ENCODE measurements around the gene SLC24A4.

The SLC24A4 gene

GRCh38 chr14:92317511-92317910 lies 5.5 kb upstream of the SLC24A4 start:
- no peak for DNase-seq

DNA sequence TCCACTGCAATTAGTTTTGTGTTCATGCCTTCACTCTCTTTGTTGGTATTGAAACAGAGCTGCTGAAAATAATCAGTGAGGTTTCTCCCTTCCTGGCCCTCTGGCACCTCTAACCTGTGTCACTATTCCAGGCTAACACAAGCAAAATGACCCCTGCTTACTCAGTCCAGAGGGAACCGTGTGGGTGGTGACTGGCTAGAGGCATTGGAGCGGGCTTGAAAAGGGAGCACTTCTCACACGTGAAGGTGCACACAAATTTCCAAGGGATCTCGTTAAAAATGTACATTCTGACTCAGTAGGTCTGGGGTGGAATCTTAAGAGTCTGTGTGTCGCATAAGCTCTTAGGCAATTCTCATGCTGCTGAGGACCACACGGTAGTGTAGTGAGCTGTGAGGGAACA lies 1.3 kb upstream of the SLC24A4 start:
- DNase-seq, result no peak

DNA sequence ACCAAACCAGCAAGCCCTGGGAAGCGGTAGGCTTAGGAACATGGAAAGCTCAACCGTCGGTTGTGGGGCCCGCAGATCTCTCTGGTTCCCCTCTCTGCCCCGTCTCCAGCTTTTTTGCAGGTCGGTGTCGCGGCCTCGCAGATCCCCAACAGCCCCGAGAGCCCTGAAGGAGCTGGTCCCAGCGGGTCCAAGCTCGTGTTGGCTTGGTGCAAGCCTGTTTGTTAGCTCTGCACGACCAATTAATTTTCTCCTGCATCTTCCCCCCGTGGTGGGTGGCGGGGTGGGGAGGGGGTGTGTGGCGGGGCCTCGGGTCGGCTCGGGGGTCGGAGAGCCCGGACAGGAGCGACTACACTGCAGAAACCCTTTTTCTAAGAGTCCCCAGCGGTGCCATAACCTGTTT lies 449 bp upstream of the SLC24A4 start:
- no peak for DNase-seq

DNA sequence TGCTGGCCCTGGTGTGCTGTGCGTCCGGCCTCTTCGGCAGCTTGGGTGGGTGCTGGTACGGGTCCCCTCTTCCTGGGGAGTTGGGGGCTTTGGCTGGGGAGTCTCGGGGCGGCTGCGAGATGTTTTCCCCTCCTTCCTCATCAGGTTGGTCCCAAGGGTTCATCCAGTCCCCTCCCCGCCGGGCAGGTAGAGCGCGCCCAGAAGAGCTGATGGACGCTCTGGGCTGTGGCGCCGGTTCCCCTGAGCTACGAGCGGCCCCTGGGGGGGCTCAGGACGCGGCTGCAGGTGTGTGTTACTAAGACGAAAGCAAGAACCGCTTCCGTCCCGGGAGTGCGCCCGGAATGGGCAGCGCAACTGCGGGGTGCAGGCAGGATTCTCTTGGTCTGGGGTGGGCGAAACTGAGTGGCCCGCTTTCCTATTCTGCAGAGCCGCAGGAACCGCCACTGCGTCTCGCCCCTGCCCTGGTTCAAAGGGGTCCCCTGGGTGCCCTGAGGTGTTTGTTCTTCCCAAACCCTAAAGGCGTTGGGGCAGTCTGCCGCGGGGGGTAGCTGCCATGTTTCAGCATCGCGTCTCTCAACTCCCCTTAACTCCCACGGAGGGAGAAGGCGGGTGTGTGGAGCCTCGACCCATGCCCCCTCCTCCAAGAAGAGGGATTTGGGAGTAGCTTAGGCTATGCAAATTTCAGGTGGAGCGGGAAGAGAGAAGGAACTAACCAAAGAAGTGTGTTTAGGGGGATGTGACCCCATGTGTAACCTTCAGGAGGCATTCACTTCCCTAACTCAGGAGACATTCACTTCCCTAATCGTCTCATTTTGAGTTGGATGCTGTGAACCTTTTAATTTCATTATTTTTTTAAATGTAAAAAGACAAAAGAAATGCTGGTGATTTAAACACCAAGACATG lies 1.2 kb downstream of the SLC24A4 start:
- no peak for DNase-seq

DNA sequence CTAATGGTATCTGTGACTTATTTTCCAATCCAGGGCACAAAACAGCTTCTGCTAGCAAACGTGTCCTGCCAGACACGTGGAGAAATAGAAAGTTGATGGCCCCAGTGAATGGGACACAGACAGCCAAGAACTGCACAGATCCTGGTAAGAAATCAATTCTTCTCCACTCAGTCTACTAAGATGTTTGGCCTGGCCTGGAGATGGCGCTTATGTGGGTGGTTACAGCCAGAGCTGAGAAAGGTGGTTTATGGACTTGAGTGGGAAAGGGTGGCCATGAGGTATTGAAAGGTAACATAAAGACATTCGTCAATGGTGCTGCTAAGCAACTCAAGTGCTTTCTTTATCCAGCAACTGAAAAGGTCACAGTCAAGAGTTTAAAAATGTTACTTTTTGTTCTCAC lies 2.9 kb downstream of the SLC24A4 start:
- DNase-seq, result no peak

DNA sequence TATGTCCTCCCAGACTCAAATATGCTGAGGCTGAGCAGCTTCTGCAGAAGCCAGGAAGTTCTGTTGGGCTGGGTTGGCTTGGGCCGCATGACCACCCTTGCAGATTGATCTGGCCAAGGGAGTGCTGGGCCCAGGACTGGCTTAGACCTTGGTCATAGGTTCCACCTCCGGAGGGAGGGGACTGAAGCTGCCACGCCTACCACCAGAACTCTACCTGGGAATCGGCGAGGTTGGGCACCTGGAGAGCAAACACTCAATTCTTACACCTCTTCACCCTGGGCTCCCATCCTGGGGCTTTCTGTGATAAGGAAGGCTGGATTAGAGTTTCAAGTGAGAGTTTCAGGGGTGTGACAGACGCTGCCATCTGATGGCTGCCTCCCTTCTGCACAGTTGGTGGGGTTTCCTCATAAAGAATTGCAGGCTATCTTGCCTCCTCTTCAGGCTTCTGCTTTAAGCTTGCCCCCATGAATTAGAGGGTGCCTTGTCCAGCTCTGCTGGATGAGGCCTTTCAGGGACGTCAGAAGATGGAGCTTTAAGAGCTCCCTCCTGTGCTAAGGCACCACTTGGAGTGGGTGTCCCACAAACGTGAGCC lies 5.8 kb downstream of the SLC24A4 start:
- DNase-seq, result no peak

DNA sequence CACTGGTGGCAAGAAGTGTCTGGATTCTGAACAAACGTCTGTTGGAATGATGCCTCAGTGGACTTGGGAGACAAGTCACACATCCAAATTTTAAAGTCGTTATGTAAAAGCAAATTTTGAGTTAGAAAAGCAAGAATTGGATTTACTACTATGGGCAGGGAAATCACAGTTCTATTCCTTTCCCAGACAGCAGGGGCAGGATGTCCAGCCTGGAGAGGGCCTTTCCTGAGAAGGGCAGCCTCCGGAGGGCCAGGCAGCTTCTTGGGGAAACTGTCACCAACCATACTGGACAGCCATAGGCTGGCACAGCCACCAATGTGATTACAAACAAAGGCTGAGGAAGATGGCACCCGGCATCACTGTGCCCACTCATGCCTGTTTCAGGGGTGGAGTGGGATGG lies 11.1 kb downstream of the SLC24A4 start:
- no peak for DNase-seq

DNA sequence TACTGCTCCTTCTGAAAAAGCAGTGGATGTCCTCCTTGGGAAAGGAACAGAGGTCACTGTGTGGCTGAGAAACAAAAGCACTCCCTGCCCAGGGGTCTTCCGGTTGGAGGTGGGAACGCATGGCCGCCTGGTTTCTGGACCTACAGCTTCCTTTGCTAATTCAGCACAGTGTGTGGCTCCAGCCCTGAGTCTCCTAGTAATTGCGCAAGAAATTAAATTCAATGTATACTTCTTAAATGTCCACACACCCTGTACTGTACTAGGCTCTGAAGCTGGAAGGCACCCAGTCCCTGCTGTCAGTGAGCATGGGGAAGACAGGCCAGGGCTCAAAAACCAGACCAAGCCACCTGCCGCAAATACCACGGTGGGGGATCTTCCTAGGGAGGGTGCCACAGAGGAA lies 13.4 kb downstream of the SLC24A4 start:
- no peak for DNase-seq

DNA sequence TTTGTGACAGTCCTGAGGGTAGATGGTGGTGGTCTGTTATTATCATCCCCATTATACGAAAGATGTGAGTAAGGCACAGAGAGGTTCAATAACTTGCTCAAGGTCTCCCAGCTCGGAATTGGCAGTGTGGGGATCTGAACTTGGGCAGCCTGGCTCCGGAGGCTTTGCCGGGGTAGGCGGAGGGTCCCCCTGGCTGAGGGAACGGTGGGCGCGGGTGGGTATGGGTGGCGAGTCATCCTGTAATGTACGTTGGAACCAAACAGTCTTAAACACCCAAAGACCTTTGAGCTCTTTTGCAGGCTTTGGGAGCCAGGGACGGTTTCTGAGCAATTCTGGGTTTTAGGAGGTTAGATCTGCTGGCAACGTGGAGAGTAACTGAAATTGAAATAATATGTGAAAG lies 16.5 kb downstream of the SLC24A4 start:
- DNase-seq, result no peak

DNA sequence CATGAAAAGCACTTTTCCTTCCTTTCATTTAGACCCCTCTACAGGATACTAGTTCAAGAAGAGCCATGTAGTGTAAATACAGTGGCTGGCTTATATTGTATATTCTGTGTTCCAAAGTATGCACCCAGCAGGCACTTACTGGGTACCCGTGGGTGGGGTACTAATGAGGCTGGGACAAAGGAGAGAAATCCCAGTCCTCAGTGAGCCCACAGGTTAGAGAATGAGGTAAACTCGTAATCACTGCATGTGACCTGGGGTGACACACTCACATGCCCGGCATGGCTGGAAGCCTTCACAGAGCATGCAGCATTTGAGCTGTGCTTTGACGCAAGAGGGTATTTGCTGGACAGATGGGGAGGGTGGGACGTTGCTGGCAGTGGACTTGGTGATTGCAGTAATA lies 17.1 kb downstream of the SLC24A4 start:
- DNase-seq, result no peak

DNA sequence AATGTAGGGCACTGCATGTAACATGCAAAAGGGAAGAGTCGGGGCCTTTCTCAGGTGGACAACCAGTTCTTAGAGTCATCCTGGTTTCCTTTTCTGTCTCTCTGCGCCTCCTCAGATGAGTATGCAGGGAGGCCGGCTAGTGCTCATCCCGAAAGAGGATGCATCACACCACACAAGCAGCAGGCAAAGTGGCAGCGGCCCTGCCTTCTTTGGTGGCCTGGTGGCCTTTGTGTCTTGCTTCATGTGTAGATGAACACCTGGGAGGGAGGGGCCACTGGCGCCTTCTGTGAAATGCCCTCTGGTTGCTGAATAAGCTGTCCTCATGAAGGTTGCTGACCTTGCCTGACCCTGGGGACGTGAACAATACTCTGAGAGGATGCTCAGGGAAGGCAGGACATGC lies 18.0 kb downstream of the SLC24A4 start:
- no peak for DNase-seq

GRCh38 chr14:92341791-92342190 lies 18.8 kb downstream of the SLC24A4 start:
- DNase-seq, result no peak

DNA sequence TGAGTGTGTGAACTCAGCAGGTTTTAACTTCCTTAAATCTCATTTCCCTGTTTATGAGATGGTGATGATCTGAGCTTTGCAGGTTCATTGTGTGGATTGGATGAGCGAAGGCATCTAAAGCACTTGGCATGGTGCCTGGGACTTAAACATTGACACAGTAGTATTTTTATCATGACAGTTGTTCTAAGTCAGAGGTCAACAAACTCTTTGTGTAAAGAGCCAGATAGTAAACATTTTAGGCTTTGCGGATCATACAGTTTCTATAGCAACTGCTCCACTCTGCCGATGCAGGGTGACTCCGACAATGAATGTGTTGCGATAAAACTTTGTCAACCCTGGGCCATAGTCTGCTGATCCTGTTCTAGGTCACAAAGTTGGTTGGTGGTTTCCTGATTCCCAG lies 25.2 kb downstream of the SLC24A4 start:
- no peak for DNase-seq

GRCh38 chr14:92351750-92352149 lies 28.8 kb downstream of the SLC24A4 start:
- DNase-seq, result no peak

DNA sequence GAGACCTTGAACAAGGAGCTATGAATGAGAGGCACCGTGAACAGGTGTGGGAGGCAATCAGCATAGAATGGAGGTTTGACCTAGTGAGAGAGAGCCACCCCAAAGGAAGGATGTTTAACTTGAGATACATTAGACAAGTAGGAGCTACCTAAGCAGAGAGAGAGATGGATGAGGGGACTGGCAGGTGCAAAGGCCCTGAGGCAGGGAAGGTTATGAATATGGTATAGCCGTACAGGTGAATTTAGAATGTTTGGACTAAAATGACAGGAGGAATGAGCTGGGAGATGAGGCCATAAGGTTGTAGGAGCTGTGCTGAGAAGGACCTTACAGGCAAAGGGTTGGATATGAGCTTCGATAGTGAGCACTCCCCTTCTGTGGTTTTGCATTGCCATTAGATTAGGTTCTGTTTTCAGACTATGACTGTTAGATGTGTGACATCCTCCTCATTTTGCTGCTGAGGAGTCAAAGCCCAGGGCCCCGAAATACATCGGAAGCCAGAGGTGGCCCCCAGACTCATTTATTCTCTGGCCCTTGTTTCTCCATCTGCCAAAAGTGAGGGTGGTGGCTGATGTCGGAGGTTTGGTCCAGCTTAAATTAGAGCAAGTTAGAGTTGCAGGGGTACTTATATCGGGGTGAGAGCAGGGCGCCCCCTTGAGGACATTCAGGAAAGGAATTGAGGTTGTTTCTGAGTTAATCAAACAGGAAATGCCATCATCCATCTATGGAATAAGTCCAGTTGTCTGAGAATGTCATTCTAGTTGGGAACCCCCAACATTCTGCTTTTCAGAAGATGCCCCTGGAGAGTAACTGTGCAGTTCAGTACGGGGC lies 29.4 kb downstream of the SLC24A4 start:
- DNase-seq, result no peak

- DNase-seq, result no peak
These were observed 30.5 kb downstream of the SLC24A4 start for GRCh38 chr14:92353447-92353846.

DNA sequence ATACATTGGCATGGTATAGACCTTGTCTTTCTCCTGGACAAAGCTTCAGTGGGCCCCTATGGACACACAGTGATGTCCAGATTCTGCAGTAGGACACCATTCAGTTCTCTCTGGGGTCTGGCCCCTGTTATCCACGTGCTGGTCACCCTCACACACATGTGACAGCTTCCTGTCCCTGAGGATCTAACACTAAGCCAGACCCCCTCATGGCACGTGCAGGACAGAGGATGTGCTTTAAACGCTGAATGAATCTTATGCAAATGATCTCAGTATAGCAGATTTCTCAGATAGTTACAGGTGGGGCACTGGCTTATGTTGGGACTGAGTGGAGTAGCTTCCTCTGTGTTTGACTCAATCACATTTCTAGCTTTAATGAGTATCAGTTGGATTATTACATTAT lies 33.7 kb downstream of the SLC24A4 start:
- DNase-seq, result no peak

- DNase-seq, result peak in 1 of 2 experiments; percentile 13
These were observed 37.8 kb downstream of the SLC24A4 start for GRCh38 chr14:92360651-92361370.

GRCh38 chr14:92362781-92363235 lies 39.8 kb downstream of the SLC24A4 start:
- DNase-seq, result peak; percentile 7 to 62

DNA sequence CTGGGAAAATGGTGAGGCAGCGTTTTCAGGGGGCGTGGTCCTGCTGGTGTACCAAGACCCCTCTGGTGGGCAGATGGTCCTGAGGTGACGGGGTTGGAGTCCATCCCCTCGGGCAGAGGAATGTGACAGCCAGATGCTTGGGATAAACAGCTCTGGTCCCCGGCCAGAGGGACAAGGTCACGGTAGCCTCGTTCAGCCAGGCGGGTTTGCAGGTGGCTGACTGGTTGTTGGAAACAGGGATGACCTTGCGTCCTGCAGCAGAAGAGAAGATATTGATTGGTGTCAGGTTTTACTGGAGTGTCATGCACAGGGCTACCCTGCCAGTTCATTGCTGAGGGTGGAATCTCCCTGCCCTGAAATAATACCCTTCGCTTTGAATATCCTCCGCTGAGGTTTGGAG lies 43.3 kb downstream of the SLC24A4 start:
- DNase-seq, result no peak

DNA sequence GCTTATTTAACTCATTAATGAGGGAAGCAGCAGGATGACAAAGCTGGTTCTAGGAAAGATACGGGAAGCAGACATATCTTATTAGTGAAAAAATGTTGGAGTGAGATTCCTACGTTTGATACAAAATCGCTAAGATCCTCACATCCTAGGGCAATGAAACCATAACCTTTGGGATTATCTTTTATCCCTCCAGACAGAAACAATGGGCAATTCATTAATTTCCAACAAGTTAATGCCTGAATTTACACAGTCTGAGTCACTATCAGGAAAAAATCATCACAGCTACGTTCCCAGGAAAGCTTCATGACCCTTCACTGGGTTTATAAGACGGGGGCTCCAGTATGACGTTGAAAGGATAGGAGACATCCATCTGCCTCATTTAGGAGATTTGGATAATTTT lies 45.0 kb downstream of the SLC24A4 start:
- no peak for DNase-seq

DNA sequence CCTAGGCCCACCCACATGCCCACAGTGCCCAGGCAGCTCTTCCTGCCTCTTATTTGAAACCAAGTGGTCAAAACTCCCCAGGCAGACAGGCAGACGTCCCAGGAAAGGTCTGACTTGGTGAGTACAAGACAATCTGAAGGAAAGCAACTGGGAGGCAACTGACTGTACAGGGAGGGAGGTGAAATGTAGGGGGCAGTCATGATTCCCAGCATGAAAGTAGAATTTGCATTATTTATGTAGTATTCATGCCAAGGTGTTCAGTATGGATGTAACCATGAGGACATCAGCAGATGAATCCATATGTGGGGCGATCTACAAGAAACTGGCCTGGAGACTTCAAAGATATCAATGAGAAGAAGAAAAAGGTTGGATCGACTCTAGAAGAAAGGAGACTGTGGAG lies 46.1 kb downstream of the SLC24A4 start:
- DNase-seq, result no peak

DNA sequence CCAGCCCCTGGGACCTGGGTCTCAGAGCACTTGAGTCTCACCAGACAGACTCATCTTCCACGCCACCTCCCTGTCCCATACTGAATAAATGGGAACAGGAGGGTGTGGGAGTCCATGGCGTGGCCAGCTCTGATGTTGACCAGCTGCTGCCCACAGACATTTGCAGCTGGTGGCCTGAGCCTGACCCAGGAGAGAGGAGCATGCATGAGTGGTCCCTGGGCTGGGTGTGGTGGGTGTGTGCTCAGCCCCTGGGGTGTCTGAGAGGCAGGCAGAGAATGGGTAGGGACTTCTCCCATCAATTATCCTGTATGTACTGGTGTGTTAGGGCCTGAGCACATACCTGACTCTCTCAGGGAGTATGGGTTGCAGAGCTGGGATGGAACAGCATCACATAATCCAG lies 49.3 kb downstream of the SLC24A4 start:
- DNase-seq, result no peak

Data from NCI-H446 (cell line).